T-helper 17 cell (primary cell): Measurements from ENCODE around the gene HOXD4. TPM values are rescaled to one million over a fixed set of nuclear protein-coding genes. Genes with fewer than 3 reads are reported as not detected.

Experiments used
- ATAC-seq: fragments of 150-1000 bp; cut with Tn5 transposase; 2 replicates; pipeline ENCODE4 v1.10.0; 2021; ENCODE audit warnings: mild to moderate bottlenecking, moderate library complexity
- DNase-seq, 3 donors: peaks; one replicate each; pipeline versions ENCODE4 v3.0.0 to v3.0.0-alpha.2; 2020 to 2021
- H3K9me3 ChIP-seq: one replicate; pipeline ENCODE4 v1.7.0; 2013; ENCODE audit warnings: low read length, mild to moderate bottlenecking; ENCODE audit not compliant: control insufficient read depth, poor library complexity, severe bottlenecking
- H3K27ac Mint-ChIP-seq: one replicate; pipeline ENCODE4 v1.8.0; 2022; ENCODE audit warnings: mild to moderate bottlenecking, moderate library complexity, mixed read lengths
- H3K27me3 Mint-ChIP-seq: one replicate; pipeline ENCODE4 v1.8.0; 2022; ENCODE audit warnings: mixed read lengths
- H3K36me3 Mint-ChIP-seq: one replicate; pipeline ENCODE4 v1.8.0; 2022; ENCODE audit warnings: low read depth, mixed read lengths
- H3K4me1 Mint-ChIP-seq: one replicate; pipeline ENCODE4 v1.8.0; 2022; ENCODE audit warnings: mild to moderate bottlenecking, mixed read lengths
- H3K4me3 Mint-ChIP-seq: one replicate; pipeline ENCODE4 v1.8.0; 2022; ENCODE audit warnings: mild to moderate bottlenecking, moderate library complexity, mixed read lengths
- total RNA-seq, 4 donors: library from RNA in 2 of 4; stranded (reverse) in 2 of 4; gene quantifications; one replicate each; pipeline ENCODE4 v1.2.3 and lab custom pipeline; 2022 to 2026

Gene HOXD4
- total RNA-seq, 2 donors from 2014 or later: not detected

- ATAC-seq: no peak
- H3K4me3 Mint-ChIP-seq: no peak overlapping the region
Measured at GRCh38 chr2:176173567-176174381, 22.4 kb downstream of the HOXD4 start.

GRCh38 chr2:176174382-176174823, 23.1 kb downstream of the HOXD4 start:
- Mint-ChIP-seq H3K4me1 (peaks cover 3% of the 10 kb centered on the region), H3K27ac (no peak overlapping the region), H3K27me3 (peaks cover 90% of the 10 kb centered on the region), H3K4me3 (no peak overlapping the region), H3K36me3 (peaks cover 4% of the 10 kb centered on the region)
- ATAC-seq (no peak), DNase-seq (no peak)
- peaks cover 4% of the 10 kb centered on the region for H3K9me3 ChIP-seq

More at GRCh38 chr2:176173567-176174381, 22.4 kb downstream of the HOXD4 start:
- no peak for DNase-seq
- peaks cover 4% of the 10 kb centered on the region for H3K9me3 ChIP-seq
- H3K27me3 Mint-ChIP-seq: peaks cover 92% of the 10 kb centered on the region
- no peak overlapping the region for H3K27ac Mint-ChIP-seq
- H3K36me3 Mint-ChIP-seq: peaks cover 4% of the 10 kb centered on the region
- peaks cover 3% of the 10 kb centered on the region for H3K4me1 Mint-ChIP-seq

- Mint-ChIP-seq H3K27ac (no peak overlapping the region), H3K27me3 (peaks cover 90% of the 10 kb centered on the region), H3K4me3 (peak overlapping the region; percentile 25), H3K4me1 (peaks cover 3% of the 10 kb centered on the region), H3K36me3 (peaks cover 4% of the 10 kb centered on the region)
- ATAC-seq: no peak
- H3K9me3 ChIP-seq: peaks cover 4% of the 10 kb centered on the region
- DNase-seq: no peak
Measured at GRCh38 chr2:176174824-176175708, 23.7 kb downstream of the HOXD4 start.

GRCh38 chr2:176175709-176176607, 24.6 kb downstream of the HOXD4 start:
- peaks cover 4% of the 10 kb centered on the region for H3K9me3 ChIP-seq
- no peak for DNase-seq
- Mint-ChIP-seq H3K36me3 (peaks cover 4% of the 10 kb centered on the region), H3K4me1 (peaks cover 3% of the 10 kb centered on the region), H3K27ac (no peak overlapping the region), H3K4me3 (no peak overlapping the region), H3K27me3 (peaks cover 90% of the 10 kb centered on the region)
- ATAC-seq: no peak

- Mint-ChIP-seq H3K4me3 (no peak overlapping the region), H3K27me3 (peaks cover 88% of the 10 kb centered on the region), H3K27ac (no peak overlapping the region), H3K4me1 (peaks cover 3% of the 10 kb centered on the region), H3K36me3 (peaks cover 4% of the 10 kb centered on the region)
- peaks cover 4% of the 10 kb centered on the region for H3K9me3 ChIP-seq
- ATAC-seq (no peak), DNase-seq (no peak)
Measured at GRCh38 chr2:176177580-176178037, 26.3 kb downstream of the HOXD4 start.

GRCh38 chr2:176178038-176178756, 26.8 kb downstream of the HOXD4 start:
- DNase-seq: no peak
- Mint-ChIP-seq H3K4me3 (peak overlapping the region; percentile 19), H3K36me3 (peaks cover 4% of the 10 kb centered on the region), H3K27me3 (peaks cover 88% of the 10 kb centered on the region), H3K4me1 (peaks cover 3% of the 10 kb centered on the region), H3K27ac (no peak overlapping the region)
- ATAC-seq: no peak
- peaks cover 3% of the 10 kb centered on the region for H3K9me3 ChIP-seq

GRCh38 chr2:176178757-176179295, 27.5 kb downstream of the HOXD4 start:
- Mint-ChIP-seq H3K27ac (no peak overlapping the region), H3K4me3 (no peak overlapping the region), H3K4me1 (peaks cover 3% of the 10 kb centered on the region), H3K27me3 (peaks cover 88% of the 10 kb centered on the region), H3K36me3 (peaks cover 4% of the 10 kb centered on the region)
- no peaks in the 10 kb centered on the region for H3K9me3 ChIP-seq
- no peak for DNase-seq
- ATAC-seq: no peak

- H3K36me3 Mint-ChIP-seq: peaks cover 2% of the 10 kb centered on the region
- no peaks in the 10 kb centered on the region for H3K4me1 Mint-ChIP-seq
- no peak for DNase-seq
- H3K27me3 Mint-ChIP-seq: peaks cover 83% of the 10 kb centered on the region
- no peak overlapping the region for H3K27ac Mint-ChIP-seq
- no peak for ATAC-seq
- no peak overlapping the region for H3K4me3 Mint-ChIP-seq
- no peaks in the 10 kb centered on the region for H3K9me3 ChIP-seq
Measured at GRCh38 chr2:176181551-176181950, 30.2 kb downstream of the HOXD4 start.

- H3K27me3 Mint-ChIP-seq: peaks cover 82% of the 10 kb centered on the region
Measured at GRCh38 chr2:176182671-176183070, 31.3 kb downstream of the HOXD4 start.

GRCh38 chr2:176184749-176185148, 33.4 kb downstream of the HOXD4 start:
- H3K27ac Mint-ChIP-seq: no peak overlapping the region
- DNase-seq (no peak), ATAC-seq (no peak)
- no peak overlapping the region for H3K4me3 Mint-ChIP-seq
- H3K4me1 Mint-ChIP-seq: peaks cover 15% of the 10 kb centered on the region
- H3K27me3 Mint-ChIP-seq: peaks cover 78% of the 10 kb centered on the region
- no peaks in the 10 kb centered on the region for H3K9me3 ChIP-seq
- H3K36me3 Mint-ChIP-seq: peaks cover 4% of the 10 kb centered on the region

More at GRCh38 chr2:176182671-176183070, 31.3 kb downstream of the HOXD4 start:
- ATAC-seq (no peak), DNase-seq (no peak)
- Mint-ChIP-seq H3K4me3 (no peak overlapping the region), H3K36me3 (no peaks in the 10 kb centered on the region), H3K27ac (no peak overlapping the region), H3K4me1 (peaks cover 6% of the 10 kb centered on the region)
- H3K9me3 ChIP-seq: no peaks in the 10 kb centered on the region

GRCh38 chr2:176186024-176186423, 34.7 kb downstream of the HOXD4 start:
- no peak for ATAC-seq
- Mint-ChIP-seq H3K27ac (no peak overlapping the region), H3K4me1 (peaks cover 21% of the 10 kb centered on the region), H3K4me3 (no peak overlapping the region), H3K27me3 (peaks cover 76% of the 10 kb centered on the region), H3K36me3 (peaks cover 4% of the 10 kb centered on the region)
- H3K9me3 ChIP-seq: no peaks in the 10 kb centered on the region
- no peak for DNase-seq
